OCI-M2 (cell line): ENCODE results near the gene C19orf38.

Experiments used
- DNase-seq: peaks from one replicate; lab custom pipeline; 2025; ENCODE audit not compliant: unreplicated experiment; lab: John Stamatoyannopoulos, UW

Gene C19orf38

DNA sequence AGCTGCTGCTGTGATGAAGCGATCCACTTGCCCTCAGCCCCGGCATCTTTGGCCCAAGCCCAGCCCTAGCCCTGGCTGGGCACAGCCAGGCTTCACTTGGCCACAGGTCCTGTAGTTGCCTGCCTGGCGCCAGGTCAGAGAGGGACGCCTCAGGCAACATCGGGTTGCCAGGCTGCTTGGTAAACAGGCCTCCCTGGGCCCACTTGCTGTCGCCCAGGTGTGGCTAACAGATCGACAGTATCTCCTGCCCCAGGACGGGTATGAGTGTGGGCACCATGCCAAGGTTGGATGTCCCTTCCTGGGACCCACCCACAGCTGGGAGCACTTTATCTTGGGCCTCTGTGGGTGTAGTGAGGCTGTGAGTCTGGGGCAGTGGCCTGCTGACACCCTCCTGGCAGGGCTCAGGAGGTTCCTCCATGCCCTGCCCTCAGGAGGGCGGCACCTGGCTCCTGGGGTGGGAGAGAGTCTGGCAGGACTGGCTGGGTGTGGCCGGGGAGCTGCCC is 51.0 kb downstream of the C19orf38 start:
- DNase-seq: no peak

DNA sequence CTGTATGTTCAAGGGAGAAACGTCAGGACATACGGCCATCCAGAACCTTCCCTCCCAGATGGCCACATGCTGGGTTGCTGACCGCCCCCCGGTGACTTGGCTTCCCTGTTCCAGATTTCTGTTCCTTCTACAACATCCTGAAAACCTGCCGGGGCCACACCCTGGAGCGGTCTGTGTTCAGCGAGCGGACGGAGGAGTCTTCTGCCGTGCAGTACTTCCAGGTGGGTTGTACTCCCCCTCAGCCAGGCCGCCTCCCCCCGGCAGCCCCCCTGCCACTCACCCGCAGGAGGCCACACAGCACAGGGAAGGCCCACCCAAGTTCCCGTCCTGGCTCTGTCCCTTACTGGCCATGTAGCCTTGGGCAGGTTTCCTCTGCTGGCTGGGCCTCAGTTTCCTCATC is 59.7 kb downstream of the C19orf38 start:
- DNase-seq: no peak

DNA sequence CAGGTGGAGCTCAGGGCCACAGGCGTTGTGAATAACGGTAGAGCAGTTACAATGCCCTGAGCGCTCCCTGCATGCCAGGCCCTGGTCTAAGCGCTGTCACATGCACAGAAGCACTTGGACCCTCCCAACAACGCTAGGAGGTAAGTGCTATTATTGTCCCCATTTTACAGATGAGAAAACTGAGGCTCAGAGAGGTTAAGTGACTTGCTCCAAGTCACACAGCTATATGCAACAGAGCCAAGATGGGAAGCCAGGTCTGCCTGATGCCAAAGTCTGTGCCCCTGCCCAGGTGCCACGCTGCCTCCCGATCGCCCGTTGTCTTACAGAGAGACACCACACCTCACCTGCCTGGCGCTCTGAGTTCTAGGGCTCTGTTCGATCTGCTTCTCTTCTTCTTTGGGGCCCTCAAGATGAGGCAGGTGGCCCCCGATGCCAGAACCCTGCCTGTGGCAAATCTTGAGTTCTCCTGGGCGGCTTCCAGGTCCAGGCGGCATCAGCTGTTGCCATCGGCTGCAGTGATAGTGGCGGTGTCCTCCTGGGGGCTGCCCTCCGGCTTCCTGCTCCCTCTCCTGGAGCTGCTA is 60.3 kb downstream of the C19orf38 start:
- DNase-seq: no peak

DNA sequence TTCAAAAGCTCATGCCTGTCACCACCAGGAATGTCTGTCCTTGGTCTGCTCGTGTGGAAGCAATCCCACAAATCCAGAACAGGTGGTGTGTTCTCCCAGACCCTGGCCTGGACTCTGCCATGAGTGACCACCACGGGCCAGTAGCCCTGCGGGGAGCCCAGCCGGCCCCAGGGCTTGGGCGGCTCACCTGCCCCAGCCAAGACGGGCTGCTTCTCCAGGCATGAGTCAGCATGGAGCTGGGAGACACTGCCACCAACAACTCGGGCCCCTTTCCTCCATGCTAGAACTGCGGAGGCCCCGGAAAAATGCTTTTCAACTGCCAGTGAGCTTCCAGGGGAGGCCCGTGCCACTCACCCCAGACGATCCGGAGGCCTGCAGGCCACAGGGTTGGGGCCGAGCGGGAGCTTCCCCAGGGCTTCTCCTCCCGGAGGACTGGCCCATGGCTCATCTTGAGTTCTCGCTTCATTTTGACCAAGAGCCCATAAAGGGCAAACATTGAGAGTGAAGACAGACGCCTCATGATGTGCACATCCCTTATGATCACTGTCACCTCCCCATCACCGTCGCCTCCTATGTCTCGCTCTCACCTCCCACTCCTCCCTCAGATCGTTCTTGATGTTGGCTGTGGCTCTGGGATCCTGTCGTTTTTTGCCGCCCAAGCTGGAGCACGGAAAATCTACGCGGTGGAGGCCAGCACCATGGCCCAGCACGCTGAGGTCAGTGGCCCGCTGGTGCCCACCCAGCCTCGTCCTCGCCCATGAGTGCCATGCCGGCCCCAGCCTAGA is 63.6 kb downstream of the C19orf38 start:
- no peak for DNase-seq

DNA sequence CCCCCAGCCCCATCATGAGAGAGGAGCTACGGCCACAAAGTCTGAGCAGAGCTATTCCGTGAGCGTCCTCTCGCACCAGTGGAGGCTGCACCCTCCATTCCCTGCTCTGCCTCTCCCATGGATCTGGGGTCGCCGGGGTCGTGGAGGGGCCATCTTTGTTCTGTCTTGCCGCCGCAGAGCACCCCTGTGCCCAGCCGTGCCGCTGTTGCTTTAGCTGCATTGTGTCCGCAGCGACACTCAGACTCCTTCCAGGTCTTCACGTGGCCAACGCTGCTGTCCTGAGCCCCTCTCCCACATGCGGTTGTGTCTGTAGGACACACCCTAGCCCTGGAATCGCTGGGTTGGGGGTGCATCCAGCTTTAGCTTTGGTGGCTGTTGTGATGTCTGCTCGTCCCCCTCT is 64.4 kb downstream of the C19orf38 start:
- no peak for DNase-seq

DNA sequence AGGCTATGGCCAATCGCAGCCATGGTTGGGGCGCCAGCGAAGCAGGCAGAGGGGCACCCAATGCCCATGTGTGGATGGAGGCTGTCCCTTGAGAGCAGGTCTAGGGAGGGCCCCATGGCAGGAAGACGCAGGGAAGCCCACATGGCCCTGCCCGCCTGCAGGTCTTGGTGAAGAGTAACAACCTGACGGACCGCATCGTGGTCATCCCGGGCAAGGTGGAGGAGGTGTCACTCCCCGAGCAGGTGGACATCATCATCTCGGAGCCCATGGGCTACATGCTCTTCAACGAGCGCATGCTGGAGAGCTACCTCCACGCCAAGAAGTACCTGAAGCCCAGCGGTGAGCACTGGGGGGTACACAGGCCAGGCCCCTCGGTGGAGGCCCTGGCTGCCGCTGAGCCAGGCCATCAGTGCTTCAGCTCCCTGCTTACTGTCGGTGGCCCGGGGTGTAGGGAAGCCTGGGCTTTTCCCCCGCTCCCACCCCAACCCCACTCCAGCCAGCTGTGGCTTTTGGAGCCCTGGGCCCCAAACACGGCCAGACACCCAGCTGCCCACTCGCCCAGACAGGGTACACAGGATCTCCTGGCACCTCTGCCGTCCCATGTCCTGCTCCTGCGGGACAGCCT is 65.6 kb downstream of the C19orf38 start:
- DNase-seq: no peak

DNA sequence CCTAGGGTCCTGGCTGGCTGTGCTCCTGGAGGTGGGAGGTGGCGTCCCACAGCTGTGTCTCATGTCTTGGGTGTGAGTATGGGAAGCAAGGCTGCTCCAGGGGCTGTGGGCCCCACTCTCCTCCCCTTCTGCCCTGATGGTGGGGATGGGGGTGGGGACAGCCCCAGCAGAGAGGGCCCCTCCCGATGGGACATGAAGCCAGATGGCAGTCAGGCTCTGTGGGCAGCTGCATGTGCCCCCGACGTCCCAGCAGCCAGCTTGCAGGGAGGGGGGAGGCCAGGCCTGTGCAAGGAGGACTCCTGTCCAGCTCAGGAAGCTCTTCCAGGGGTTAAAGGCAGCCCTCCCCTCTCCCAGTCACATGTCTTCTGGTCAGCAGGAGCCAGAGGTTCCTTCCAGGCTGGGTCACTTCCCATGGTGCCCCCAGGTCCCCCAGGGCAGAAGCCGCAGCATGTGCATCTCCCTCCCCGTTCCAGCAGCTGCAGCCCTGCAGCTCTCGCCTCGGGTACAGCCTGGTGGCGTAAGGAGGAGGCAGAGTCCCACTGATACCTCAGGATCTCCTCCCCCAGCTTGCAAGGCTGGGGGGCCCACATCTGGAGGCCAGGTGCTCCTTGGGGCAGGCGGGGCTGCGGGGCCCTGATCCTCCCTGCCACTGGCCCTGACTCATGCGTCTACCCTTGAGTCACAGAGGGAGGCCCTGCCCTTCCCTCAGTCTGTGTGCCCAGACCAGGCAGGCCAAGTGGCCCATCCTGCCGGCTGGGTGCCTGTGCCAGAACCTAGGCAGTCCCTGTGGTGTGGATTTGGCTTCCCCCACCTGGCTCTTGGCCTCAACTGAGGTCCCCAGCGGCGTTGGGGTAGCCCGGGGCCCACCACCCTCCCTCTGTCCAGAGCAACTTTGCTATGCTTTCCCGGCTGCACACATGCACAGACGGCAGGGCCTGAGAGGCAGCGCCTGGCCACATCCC is 67.2 kb downstream of the C19orf38 start:
- DNase-seq: no peak

DNA sequence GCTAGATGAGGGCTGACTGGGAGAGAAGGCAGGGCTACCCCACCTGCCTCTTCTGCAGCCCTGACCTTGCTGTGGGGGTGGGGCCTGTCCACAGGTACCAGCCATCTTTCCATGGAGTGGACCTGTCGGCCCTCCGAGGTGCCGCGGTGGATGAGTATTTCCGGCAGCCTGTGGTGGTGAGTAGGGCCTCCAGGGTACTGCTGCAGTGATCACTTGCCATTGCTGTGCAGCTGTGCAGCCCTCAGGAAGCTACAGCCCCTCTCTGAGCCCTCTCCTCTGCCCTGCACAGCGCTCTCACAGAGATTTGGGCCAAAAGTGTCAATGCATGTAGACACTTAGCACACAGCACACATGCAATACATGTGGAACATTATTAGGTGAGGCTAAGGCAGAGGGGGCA is 68.4 kb downstream of the C19orf38 start:
- no peak for DNase-seq

DNA sequence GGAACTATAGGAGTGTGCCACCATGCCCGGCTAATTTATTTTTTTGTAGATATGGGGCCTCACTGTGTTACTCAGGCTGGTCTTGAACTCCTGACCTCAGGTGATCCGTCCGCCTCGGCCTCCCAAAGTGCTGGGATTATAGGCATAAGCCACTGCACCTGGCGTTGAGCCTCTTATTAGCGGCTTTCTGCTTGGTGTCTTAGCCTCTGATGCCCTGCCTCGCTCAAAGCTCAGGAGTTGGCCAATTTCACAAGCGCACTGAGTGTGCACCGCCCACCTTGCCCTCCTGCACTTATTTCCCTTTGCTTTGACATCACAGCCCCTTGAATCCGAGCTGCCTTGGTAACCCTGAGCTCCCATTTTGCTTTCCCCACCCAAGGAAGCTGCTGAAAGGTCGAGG is 70.1 kb downstream of the C19orf38 start:
- no peak for DNase-seq
